Measurements from ENCODE around the gene CHMP6.

Gene CHMP6

GRCh38 chr17:80981062-80981902 lies 10.4 kb upstream of the CHMP6 start:
- H3K4me3 ChIP-seq (ENCODE audit: low read length in 2 of 2): peak overlapping the region in 1 of 2 donors; percentile 28
- no CpG with 5 or more reads among the region's 65 CpGs for WGBS, 2 donors (ENCODE audit: extremely low coverage in 2 of 2, insufficient read length in 2 of 2, insufficient replicate concordance in 1 of 2)
- DNase-seq (ENCODE audit: low spot score): peak; percentile 65

GRCh38 chr17:80981929-80982425 lies 9.7 kb upstream of the CHMP6 start:
- Histone ChIP-seq H3K36me3 (replicated peaks in 1 of 2; ENCODE audit: control insufficient read depth in 2 of 2, insufficient read depth in 2 of 2, low read length in 2 of 2) (no peaks in the 10 kb centered on the region), H3K9me3 (replicated peaks in 1 of 2; ENCODE audit: control insufficient read depth in 2 of 2, insufficient read depth in 1 of 2, low read depth in 1 of 2, low read length in 2 of 2) (peaks cover 0 to 2% of the 10 kb centered on the region in 2 donors), H2BK5ac (ENCODE audit: low read length) (peak overlapping the region; percentile 94), H3K4ac (ENCODE audit: low read length) (peak overlapping the region; percentile 99), H2AFZ (ENCODE audit: low read length) (peak overlapping the region; percentile 98), H4K91ac (ENCODE audit: low read depth, low read length, poor library complexity) (no peak overlapping the region), H3K27me3 (ENCODE audit: control insufficient read depth in 3 of 3, insufficient read depth in 3 of 3, low read depth in 1 of 3, low read length in 3 of 3) (peaks cover 0 to 17% (median 2%) of the 10 kb centered on the region in 3 experiments), H3K18ac (ENCODE audit: low read length) (peak overlapping the region; percentile 88), H3K27ac (replicated peaks; ENCODE audit: low read length) (no peak overlapping the region), H2BK15ac (ENCODE audit: low read length) (peak overlapping the region; percentile 92), H3K23ac (ENCODE audit: low read depth, low read length, poor library complexity) (peak overlapping the region; percentile 73), H2AK5ac (ENCODE audit: low read depth, low read length) (peak overlapping the region; percentile 98), H3K4me2 (ENCODE audit: insufficient read depth, low read length, poor library complexity, severe bottlenecking) (no peak overlapping the region), H3K14ac (ENCODE audit: low read length) (peak overlapping the region; percentile 56), H3K79me1 (ENCODE audit: low read depth, low read length) (no peaks in the 10 kb centered on the region), H3K4me1 (ENCODE audit: control insufficient read depth in 2 of 2, insufficient read depth in 1 of 2, low read depth in 1 of 2, low read length in 2 of 2) (peaks cover 6 to 7% of the 10 kb centered on the region in 2 donors), H4K8ac (ENCODE audit: low read depth, low read length) (no peak overlapping the region), H3K4me3 (ENCODE audit: low read length in 2 of 2) (peak overlapping the region in 1 of 2 donors; percentile 63), H3K9ac (ENCODE audit: low read depth, low read length, poor library complexity) (peak overlapping the region; percentile 44), H2BK120ac (ENCODE audit: low read depth, low read length) (peak overlapping the region; percentile 97), H2BK12ac (ENCODE audit: low read length) (peak overlapping the region; percentile 97)
- WGBS, 2 donors (ENCODE audit: extremely low coverage in 2 of 2, insufficient read length in 2 of 2, insufficient replicate concordance in 1 of 2): no CpG with 5 or more reads among the region's 17 CpGs
- no peak for DNase-seq (ENCODE audit: low spot score)

More at GRCh38 chr17:80981062-80981902, 10.4 kb upstream of the CHMP6 start:
- H2AK5ac ChIP-seq (ENCODE audit: low read depth, low read length): peak overlapping the region; percentile 98
- peak overlapping the region; percentile 98 for H2AFZ ChIP-seq (ENCODE audit: low read length)
- H2BK12ac ChIP-seq (ENCODE audit: low read length): no peak overlapping the region
- peaks cover 0 to 2% of the 10 kb centered on the region in 2 donors for H3K9me3 ChIP-seq (replicated peaks in 1 of 2; ENCODE audit: control insufficient read depth in 2 of 2, insufficient read depth in 1 of 2, low read depth in 1 of 2, low read length in 2 of 2)
- H2BK5ac ChIP-seq (ENCODE audit: low read length): peak overlapping the region; percentile 94
- H3K27ac ChIP-seq (replicated peaks; ENCODE audit: low read length): no peak overlapping the region
- peaks cover 0 to 15% (median 2%) of the 10 kb centered on the region in 3 experiments for H3K27me3 ChIP-seq (ENCODE audit: control insufficient read depth in 3 of 3, insufficient read depth in 3 of 3, low read depth in 1 of 3, low read length in 3 of 3)
- H2BK120ac ChIP-seq (ENCODE audit: low read depth, low read length): no peak overlapping the region
- peak overlapping the region; percentile 99 for H3K4ac ChIP-seq (ENCODE audit: low read length)
- H4K8ac ChIP-seq (ENCODE audit: low read depth, low read length): no peak overlapping the region
- H3K14ac ChIP-seq (ENCODE audit: low read length): peak overlapping the region; percentile 56
- H3K23ac ChIP-seq (ENCODE audit: low read depth, low read length, poor library complexity): peak overlapping the region; percentile 73
- H4K91ac ChIP-seq (ENCODE audit: low read depth, low read length, poor library complexity): peak overlapping the region; percentile 38
- H3K4me1 ChIP-seq (ENCODE audit: control insufficient read depth in 2 of 2, insufficient read depth in 1 of 2, low read depth in 1 of 2, low read length in 2 of 2): peaks cover 6 to 7% of the 10 kb centered on the region in 2 donors
- peak overlapping the region; percentile 92 for H2BK15ac ChIP-seq (ENCODE audit: low read length)
- H3K79me1 ChIP-seq (ENCODE audit: low read depth, low read length): no peaks in the 10 kb centered on the region
- no peak overlapping the region for H3K9ac ChIP-seq (ENCODE audit: low read depth, low read length, poor library complexity)
- no peaks in the 10 kb centered on the region for H3K36me3 ChIP-seq (replicated peaks in 1 of 2; ENCODE audit: control insufficient read depth in 2 of 2, insufficient read depth in 2 of 2, low read length in 2 of 2)
- H3K4me2 ChIP-seq (ENCODE audit: insufficient read depth, low read length, poor library complexity, severe bottlenecking): peak overlapping the region; percentile 66
- H3K18ac ChIP-seq (ENCODE audit: low read length): peak overlapping the region; percentile 88

- Histone ChIP-seq H2BK5ac (ENCODE audit: low read length) (peak overlapping the region; percentile 94), H2BK15ac (ENCODE audit: low read length) (peak overlapping the region; percentile 92), H4K91ac (ENCODE audit: low read depth, low read length, poor library complexity) (no peak overlapping the region), H3K79me1 (ENCODE audit: low read depth, low read length) (no peaks in the 10 kb centered on the region), H2AFZ (ENCODE audit: low read length) (no peak overlapping the region), H3K27me3 (ENCODE audit: control insufficient read depth in 3 of 3, insufficient read depth in 3 of 3, low read depth in 1 of 3, low read length in 3 of 3) (peaks cover 0 to 21% (median 0%) of the 10 kb centered on the region in 3 experiments), H3K18ac (ENCODE audit: low read length) (peak overlapping the region; percentile 64), H3K4me1 (ENCODE audit: control insufficient read depth in 2 of 2, insufficient read depth in 1 of 2, low read depth in 1 of 2, low read length in 2 of 2) (peaks cover 6 to 8% of the 10 kb centered on the region in 2 donors), H3K9ac (ENCODE audit: low read depth, low read length, poor library complexity) (peak overlapping the region; percentile 44), H3K4me2 (ENCODE audit: insufficient read depth, low read length, poor library complexity, severe bottlenecking) (no peak overlapping the region), H3K36me3 (replicated peaks in 1 of 2; ENCODE audit: control insufficient read depth in 2 of 2, insufficient read depth in 2 of 2, low read length in 2 of 2) (no peaks in the 10 kb centered on the region), H3K4me3 (ENCODE audit: low read length in 2 of 2) (peak overlapping the region in 1 of 2 donors; percentile 63), H4K8ac (ENCODE audit: low read depth, low read length) (no peak overlapping the region), H3K23ac (ENCODE audit: low read depth, low read length, poor library complexity) (peak overlapping the region; percentile 73), H2AK5ac (ENCODE audit: low read depth, low read length) (peak overlapping the region; percentile 98), H3K4ac (ENCODE audit: low read length) (no peak overlapping the region), H3K27ac (replicated peaks; ENCODE audit: low read length) (no peak overlapping the region), H3K14ac (ENCODE audit: low read length) (no peak overlapping the region), H2BK12ac (ENCODE audit: low read length) (peak overlapping the region; percentile 97), H2BK120ac (ENCODE audit: low read depth, low read length) (peak overlapping the region; percentile 97), H3K9me3 (replicated peaks in 1 of 2; ENCODE audit: control insufficient read depth in 2 of 2, insufficient read depth in 1 of 2, low read depth in 1 of 2, low read length in 2 of 2) (peaks cover 0 to 2% of the 10 kb centered on the region in 2 donors)
- no peak for DNase-seq (ENCODE audit: low spot score)
- no CpG with 5 or more reads among the region's 17 CpGs for WGBS, 2 donors (ENCODE audit: extremely low coverage in 2 of 2, insufficient read length in 2 of 2, insufficient replicate concordance in 1 of 2)
Observed at GRCh38 chr17:80982426-80982974, 9.1 kb upstream of the CHMP6 start.

GRCh38 chr17:80983545-80983944 lies 8.1 kb upstream of the CHMP6 start:
- Histone ChIP-seq H2BK5ac (ENCODE audit: low read length) (no peak overlapping the region), H3K9me3 (replicated peaks in 1 of 2; ENCODE audit: control insufficient read depth in 2 of 2, insufficient read depth in 1 of 2, low read depth in 1 of 2, low read length in 2 of 2) (peaks cover 0 to 2% of the 10 kb centered on the region in 2 donors), H2BK120ac (ENCODE audit: low read depth, low read length) (no peak overlapping the region), H3K9ac (ENCODE audit: low read depth, low read length, poor library complexity) (no peak overlapping the region), H2BK12ac (ENCODE audit: low read length) (peak overlapping the region; percentile 10), H3K18ac (ENCODE audit: low read length) (no peak overlapping the region), H3K27ac (replicated peaks; ENCODE audit: low read length) (no peak overlapping the region), H3K27me3 (ENCODE audit: control insufficient read depth in 3 of 3, insufficient read depth in 3 of 3, low read depth in 1 of 3, low read length in 3 of 3) (peaks cover 0 to 21% (median 0%) of the 10 kb centered on the region in 3 experiments), H3K14ac (ENCODE audit: low read length) (no peak overlapping the region), H2AFZ (ENCODE audit: low read length) (no peak overlapping the region), H2AK5ac (ENCODE audit: low read depth, low read length) (no peak overlapping the region), H4K8ac (ENCODE audit: low read depth, low read length) (no peak overlapping the region), H2BK15ac (ENCODE audit: low read length) (no peak overlapping the region), H3K4me3 (ENCODE audit: low read length in 2 of 2) (no peak overlapping the region), H3K4ac (ENCODE audit: low read length) (no peak overlapping the region), H3K36me3 (replicated peaks in 1 of 2; ENCODE audit: control insufficient read depth in 2 of 2, insufficient read depth in 2 of 2, low read length in 2 of 2) (no peaks in the 10 kb centered on the region), H3K4me1 (ENCODE audit: control insufficient read depth in 2 of 2, insufficient read depth in 1 of 2, low read depth in 1 of 2, low read length in 2 of 2) (peaks cover 6 to 15% of the 10 kb centered on the region in 2 donors), H3K79me1 (ENCODE audit: low read depth, low read length) (no peaks in the 10 kb centered on the region), H3K23ac (ENCODE audit: low read depth, low read length, poor library complexity) (no peak overlapping the region), H3K4me2 (ENCODE audit: insufficient read depth, low read length, poor library complexity, severe bottlenecking) (no peak overlapping the region), H4K91ac (ENCODE audit: low read depth, low read length, poor library complexity) (no peak overlapping the region)
- DNase-seq (ENCODE audit: low spot score): no peak
- WGBS, 2 donors (ENCODE audit: extremely low coverage in 2 of 2, insufficient read length in 2 of 2, insufficient replicate concordance in 1 of 2): no CpG with 5 or more reads among the region's 17 CpGs
